ENCODE data around the gene CAST.

Gene CAST

DNA sequence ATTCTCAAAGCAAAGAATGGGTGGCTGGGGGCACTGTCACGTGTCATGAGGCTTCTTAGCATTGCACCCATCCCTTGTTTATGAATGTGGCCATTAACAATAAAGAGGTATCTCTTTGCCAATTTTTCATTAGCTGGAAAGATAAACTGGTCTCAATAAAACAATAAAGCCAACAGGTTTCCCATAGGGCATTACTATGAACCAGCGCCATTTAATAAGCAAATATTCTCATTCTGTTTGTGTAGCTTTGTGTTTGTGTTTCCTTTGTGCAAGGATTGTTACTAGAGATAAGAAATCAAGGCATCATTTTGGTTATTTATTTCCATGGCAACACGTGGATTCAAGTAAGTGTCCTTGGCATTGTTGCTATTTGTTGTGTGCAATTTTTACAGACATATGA, 37.6 kb upstream of the CAST start:
- H3K4me3 ChIP-seq (ENCODE audit: low read depth, low read length): no peak overlapping the region
- no peaks in the 10 kb centered on the region for H3K27me3 ChIP-seq (ENCODE audit: insufficient read depth, low read depth, severe bottlenecking)
- no peaks in the 10 kb centered on the region for H3K9me3 ChIP-seq (ENCODE audit: severe bottlenecking)
- H3K36me3 ChIP-seq: no peaks in the 10 kb centered on the region
- no peak overlapping the region for H3K27ac ChIP-seq
- no peak for DNase-seq
- TF ChIP-seq, protein P1, sequence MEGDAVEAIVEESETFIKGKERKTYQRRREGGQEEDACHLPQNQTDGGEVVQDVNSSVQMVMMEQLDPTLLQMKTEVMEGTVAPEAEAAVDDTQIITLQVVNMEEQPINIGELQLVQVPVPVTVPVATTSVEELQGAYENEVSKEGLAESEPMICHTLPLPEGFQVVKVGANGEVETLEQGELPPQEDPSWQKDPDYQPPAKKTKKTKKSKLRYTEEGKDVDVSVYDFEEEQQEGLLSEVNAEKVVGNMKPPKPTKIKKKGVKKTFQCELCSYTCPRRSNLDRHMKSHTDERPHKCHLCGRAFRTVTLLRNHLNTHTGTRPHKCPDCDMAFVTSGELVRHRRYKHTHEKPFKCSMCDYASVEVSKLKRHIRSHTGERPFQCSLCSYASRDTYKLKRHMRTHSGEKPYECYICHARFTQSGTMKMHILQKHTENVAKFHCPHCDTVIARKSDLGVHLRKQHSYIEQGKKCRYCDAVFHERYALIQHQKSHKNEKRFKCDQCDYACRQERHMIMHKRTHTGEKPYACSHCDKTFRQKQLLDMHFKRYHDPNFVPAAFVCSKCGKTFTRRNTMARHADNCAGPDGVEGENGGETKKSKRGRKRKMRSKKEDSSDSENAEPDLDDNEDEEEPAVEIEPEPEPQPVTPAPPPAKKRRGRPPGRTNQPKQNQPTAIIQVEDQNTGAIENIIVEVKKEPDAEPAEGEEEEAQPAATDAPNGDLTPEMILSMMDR (IDR thresholded peaks at IDR 0.05; ENCODE audit: low read depth, low read length): no peak

DNA sequence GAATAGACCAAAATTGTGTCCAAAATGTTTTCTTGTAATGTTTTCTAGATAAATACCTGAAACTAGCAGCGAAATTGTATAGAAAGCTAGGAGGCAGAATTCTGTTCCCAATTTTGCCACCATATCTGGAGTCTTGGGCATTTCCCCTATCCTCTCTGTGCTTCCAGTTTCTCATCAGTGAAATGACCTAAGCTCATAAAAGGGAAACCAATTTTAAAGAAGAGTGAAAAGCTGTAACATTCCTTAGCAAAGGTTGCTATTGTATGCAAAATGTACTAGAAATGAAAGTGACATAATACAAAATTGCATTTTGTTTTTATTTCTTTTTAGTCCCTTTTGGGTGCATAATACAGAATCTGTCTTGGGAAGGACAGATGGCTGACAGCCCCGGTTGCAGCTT, 36.8 kb upstream of the CAST start:
- TF ChIP-seq, protein P1 (IDR thresholded peaks at IDR 0.05; ENCODE audit: low read depth, low read length): no peak

DNA sequence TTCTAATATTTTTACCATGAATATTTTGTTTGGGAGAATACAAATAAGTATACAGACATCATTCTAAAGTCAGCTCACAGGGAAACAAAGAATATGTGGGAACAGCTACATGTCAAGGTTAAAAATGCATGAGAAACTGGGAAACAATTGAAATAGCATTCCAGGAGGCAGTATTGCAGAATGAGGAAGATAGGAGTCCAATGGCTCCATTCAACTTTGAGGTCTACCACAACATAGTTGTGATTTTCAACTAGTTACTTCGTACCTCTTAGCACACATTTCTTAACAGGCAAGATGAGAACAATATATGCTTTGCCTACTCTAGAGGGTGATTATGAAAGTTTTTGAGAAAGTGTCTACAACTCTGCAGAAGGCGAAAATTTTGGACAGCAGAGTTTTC, 35.2 kb upstream of the CAST start:
- no peaks in the 10 kb centered on the region for H3K36me3 ChIP-seq
- TF ChIP-seq, protein P1 (IDR thresholded peaks at IDR 0.05; ENCODE audit: low read depth, low read length): no peak

More for the DNA sequence above, 36.8 kb upstream of the CAST start:
- Histone ChIP-seq H3K36me3 (no peaks in the 10 kb centered on the region), H3K4me3 (ENCODE audit: low read depth, low read length) (no peak overlapping the region), H3K27me3 (ENCODE audit: insufficient read depth, low read depth, severe bottlenecking) (no peaks in the 10 kb centered on the region), H3K27ac (no peak overlapping the region), H3K9me3 (ENCODE audit: severe bottlenecking) (no peaks in the 10 kb centered on the region)
- no peak for DNase-seq

DNA sequence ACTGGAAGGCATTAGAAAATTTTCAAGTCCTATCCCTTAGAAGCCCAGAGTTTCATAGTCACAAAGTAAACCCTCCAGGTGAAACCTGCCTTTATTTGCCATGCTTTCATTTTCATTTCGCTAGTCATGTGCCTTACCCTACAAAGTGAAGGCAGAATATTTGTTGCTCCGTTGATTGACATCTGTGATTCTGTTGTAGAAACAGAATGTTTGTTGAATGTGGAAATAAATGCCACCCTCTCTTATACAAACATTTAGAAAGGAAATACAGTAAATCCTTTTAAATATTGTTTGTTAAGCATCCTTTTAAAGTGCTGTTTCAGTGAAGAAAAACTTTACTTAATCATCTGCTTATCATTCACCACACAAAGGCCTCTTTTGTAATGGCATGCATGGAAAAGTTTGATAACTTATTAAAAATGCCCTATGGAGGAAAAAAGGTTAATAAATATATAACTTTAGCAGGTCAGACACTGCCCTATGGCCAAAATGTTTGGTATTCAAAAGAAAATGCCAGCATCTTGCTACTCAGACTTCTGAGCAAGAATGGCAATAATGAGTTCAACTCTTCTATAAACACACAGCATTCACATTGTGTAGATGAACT, 34.3 kb upstream of the CAST start:
- H3K9me3 ChIP-seq (ENCODE audit: severe bottlenecking): no peaks in the 10 kb centered on the region
- no peaks in the 10 kb centered on the region for H3K36me3 ChIP-seq
- TF ChIP-seq, protein P1 (IDR thresholded peaks at IDR 0.05; ENCODE audit: low read depth, low read length): no peak
- DNase-seq: no peak
- no peak overlapping the region for H3K27ac ChIP-seq
- no peaks in the 10 kb centered on the region for H3K27me3 ChIP-seq (ENCODE audit: insufficient read depth, low read depth, severe bottlenecking)
- no peak overlapping the region for H3K4me3 ChIP-seq (ENCODE audit: low read depth, low read length)

More for the DNA sequence above, 35.2 kb upstream of the CAST start:
- Histone ChIP-seq H3K27ac (no peak overlapping the region), H3K4me3 (ENCODE audit: low read depth, low read length) (no peak overlapping the region), H3K27me3 (ENCODE audit: insufficient read depth, low read depth, severe bottlenecking) (no peaks in the 10 kb centered on the region), H3K9me3 (ENCODE audit: severe bottlenecking) (no peaks in the 10 kb centered on the region)
- no peak for DNase-seq

DNA sequence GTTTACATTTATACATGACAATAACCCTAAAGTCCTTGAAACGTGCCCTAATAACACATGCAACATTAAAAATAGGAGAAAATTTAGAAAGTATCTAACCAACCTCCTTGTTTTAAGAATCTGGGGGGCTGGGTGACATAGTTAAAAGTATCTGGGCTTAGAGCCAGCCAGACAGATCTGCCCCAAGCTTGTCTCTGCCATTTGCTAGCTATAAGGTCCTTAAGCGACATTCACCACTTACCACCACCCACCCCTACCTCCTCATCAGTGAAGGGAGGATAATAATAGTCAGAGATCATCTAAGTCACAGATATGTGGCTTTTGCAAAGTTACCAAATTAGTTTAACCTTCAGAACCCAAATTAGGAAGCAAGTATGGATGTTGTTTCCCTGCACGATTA, 33.8 kb upstream of the CAST start:
- DNase-seq: no peak
- Histone ChIP-seq H3K27ac (no peak overlapping the region), H3K36me3 (no peaks in the 10 kb centered on the region), H3K4me3 (ENCODE audit: low read depth, low read length) (no peak overlapping the region), H3K27me3 (ENCODE audit: insufficient read depth, low read depth, severe bottlenecking) (no peaks in the 10 kb centered on the region), H3K9me3 (ENCODE audit: severe bottlenecking) (no peaks in the 10 kb centered on the region)
- TF ChIP-seq, protein P1 (IDR thresholded peaks at IDR 0.05; ENCODE audit: low read depth, low read length): no peak

DNA sequence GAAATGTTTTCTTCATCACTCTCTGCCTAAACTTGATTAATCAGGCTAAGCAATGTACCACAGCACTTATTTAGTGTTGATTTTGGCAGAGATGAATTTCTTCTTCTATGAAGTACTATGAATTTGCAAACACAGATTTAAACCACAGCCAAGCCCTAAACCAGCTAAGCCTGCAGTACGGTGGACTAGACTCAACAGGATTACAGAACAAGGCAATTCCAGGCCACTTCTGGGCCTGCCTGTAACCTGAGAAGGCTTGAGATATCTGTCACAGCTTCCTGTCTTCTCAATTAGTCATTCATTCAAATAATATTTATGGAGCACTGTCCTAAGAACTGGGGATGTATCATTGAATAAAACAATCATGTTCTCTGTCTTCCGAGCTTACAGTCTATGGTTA, 32.4 kb upstream of the CAST start:
- H3K27ac ChIP-seq: peak overlapping the region; percentile 16; the same call in 1 of the 2 replicates
- peak; percentile 70 for DNase-seq
- H3K4me3 ChIP-seq (ENCODE audit: low read depth, low read length): no peak overlapping the region
- H3K9me3 ChIP-seq (ENCODE audit: severe bottlenecking): no peaks in the 10 kb centered on the region
- no peaks in the 10 kb centered on the region for H3K27me3 ChIP-seq (ENCODE audit: insufficient read depth, low read depth, severe bottlenecking)
- H3K36me3 ChIP-seq: no peaks in the 10 kb centered on the region
- TF ChIP-seq, protein P1 (IDR thresholded peaks at IDR 0.05; ENCODE audit: low read depth, low read length): no peak

Data from WERI-Rb-1 (cell line).